Measurements from ENCODE around the gene CAMK4.
"Not testable (repeated sequence)": the region's sequence is repeated elsewhere in the genome, so short reads cannot be mapped to it uniquely, and the experiment has no call there.

Gene CAMK4

GRCh38 chr5:111256128-111256527, 31.9 kb downstream of the CAMK4 start:
- DNase-seq (ENCODE audit: low read depth), result no peak

GRCh38 chr5:111257610-111258009, 33.4 kb downstream of the CAMK4 start:
- not testable (repeated sequence) for DNase-seq (ENCODE audit: low read depth)

GRCh38 chr5:111259636-111260035, 35.5 kb downstream of the CAMK4 start:
- DNase-seq (ENCODE audit: low read depth), result no peak

GRCh38 chr5:111261610-111262009, 37.4 kb downstream of the CAMK4 start:
- DNase-seq (ENCODE audit: low read depth), result no peak

DNA sequence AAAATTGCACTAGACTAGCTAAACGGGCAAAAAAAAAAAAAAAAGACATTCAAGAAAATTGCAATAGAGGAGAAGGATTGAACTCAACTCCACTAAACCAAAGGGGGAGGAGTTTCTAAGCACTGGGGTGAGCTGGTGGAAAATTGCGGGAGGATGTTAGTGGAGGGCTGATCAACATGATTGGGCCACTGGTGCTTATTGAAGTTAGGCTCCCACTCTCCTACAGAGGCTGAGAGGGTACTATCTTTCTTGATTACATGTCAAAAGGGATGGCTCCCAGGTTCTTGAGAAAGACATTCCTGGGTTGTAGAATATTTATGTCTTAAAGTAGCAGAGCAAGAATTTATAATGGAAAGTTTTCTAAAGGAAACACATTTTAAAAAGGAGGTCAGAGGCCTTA, 38.0 kb downstream of the CAMK4 start:
- DNase-seq (ENCODE audit: low read depth), result no peak

DNA sequence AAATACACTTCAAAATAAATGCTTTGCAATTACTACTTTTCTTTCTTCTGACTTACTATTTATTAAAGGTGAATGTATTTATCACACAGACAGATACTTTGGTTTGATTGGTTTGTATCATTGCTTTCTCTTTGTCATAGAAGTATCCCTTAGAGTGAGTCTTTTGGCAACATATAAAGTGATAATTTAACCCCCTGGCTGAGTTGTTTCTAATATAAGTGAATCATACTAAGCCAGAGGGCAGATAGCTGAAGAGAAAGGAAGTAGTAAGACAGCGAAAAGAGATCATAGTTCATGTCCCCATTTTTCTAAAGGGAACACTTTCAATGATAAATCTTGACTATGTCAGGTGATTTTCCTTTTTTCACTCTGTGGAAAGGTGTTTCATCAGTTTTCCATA, 38.6 kb downstream of the CAMK4 start:
- no peak for DNase-seq (ENCODE audit: low read depth)

DNA sequence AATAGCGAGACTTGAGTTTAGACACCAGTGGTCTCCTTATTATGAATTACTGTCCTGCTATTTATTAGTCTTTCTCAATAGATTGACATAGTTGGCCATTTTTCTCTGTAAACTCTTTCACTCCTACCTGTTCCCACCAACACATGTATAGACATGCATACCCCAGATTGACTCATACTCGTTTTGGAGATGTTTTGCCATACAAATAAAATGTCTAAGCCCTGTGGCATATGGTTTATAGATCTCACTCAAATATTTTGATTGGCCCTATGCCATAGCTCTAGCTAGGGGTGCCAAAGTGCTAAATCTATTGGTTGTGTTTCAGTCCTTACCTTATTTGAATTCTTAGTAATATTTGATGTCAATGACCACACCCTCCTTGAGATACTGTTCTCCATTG, 42.3 kb downstream of the CAMK4 start:
- DNase-seq (ENCODE audit: low read depth), result no peak

DNA sequence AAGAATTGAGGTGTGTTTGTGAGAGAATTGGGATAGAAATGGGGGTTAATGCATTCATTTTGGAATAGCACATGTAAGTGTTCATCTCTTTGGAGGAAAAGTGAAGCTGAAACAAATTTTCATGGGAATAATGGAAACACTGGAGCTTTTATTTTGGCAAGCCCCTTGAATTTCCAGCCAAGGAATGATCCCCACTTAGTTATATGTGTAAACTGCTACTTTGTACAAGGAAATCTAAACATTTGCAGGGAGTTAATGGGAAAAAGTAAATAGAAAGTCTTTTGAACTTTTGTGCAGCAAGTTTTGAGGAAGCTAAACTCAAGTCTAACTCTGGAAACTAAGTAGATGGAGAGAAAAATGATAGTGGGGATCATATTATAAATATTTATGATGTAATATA, 44.1 kb downstream of the CAMK4 start:
- no peak for DNase-seq (ENCODE audit: low read depth)

GRCh38 chr5:111271885-111272284, 47.7 kb downstream of the CAMK4 start:
- no peak for DNase-seq (ENCODE audit: low read depth)

DNA sequence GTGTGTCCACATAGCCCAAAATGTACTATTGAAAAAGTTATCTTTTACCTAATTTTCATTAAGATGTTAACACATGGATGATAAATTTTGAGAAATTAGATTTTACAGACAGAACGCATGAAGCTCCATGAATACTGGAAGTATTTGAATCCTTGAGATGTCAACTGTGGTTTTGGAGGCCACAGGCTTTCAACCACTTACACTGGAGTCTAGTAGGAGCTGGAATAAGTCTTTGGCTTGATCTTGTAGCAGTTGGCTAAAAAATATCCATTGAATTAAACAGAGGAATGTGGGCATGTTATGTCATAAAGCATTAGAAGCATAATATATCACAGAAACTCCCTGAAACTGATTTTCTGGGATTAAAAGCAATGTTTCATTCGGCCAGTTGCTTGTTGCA, 52.9 kb downstream of the CAMK4 start:
- DNase-seq (ENCODE audit: low read depth), result no peak

GRCh38 chr5:111278858-111279504, 54.8 kb downstream of the CAMK4 start:
- no peak for DNase-seq (ENCODE audit: low read depth)

GRCh38 chr5:111280282-111280951, 56.2 kb downstream of the CAMK4 start:
- DNase-seq (ENCODE audit: low read depth), result no peak

GRCh38 chr5:111282798-111283197, 58.6 kb downstream of the CAMK4 start:
- DNase-seq (ENCODE audit: low read depth), result no peak

GRCh38 chr5:111284825-111285224, 60.6 kb downstream of the CAMK4 start:
- DNase-seq (ENCODE audit: low read depth), result no peak

GRCh38 chr5:111294551-111294950, 70.4 kb downstream of the CAMK4 start:
- DNase-seq (ENCODE audit: low read depth), result no peak

GRCh38 chr5:111295649-111296048, 71.5 kb downstream of the CAMK4 start:
- no peak for DNase-seq (ENCODE audit: low read depth)

DNA sequence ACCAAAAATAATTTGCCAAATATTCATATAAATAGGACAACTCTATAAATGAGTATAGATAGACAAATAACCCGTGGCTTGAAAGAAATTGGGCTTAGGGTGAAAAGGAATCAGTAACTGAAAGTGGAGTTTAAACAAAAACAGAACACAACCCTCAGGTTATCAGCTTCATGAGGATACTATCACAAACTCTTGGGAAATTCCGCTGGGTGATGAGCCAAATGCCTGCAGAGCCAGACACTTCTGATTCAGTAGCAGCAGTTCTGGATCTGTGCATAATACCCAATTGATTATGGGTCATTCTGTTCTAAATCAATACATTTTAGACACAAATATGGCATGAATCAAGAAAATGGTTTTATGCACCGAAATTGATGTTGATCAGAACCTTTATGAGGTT, 72.4 kb downstream of the CAMK4 start:
- DNase-seq (ENCODE audit: low read depth), result no peak

DNA sequence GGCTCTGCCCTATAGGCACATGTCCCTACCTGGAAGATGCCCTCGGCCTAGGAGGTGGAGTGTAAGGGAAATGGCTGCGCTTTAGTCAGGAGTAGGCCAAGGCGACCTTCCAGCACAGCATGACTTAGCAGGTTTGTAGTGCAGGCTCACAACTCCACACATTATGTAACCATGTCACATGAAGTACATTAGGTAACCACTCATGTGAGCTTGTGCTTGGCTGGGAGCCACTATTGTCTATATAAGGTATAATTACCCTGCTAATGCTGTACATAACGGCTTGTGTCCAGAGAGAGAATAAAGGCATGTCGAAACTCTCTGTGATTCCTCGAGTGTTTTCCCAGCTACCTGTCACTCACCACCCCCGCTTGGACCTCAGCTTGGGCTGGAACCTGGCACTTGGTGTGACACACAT, 74.9 kb downstream of the CAMK4 start:
- DNase-seq (ENCODE audit: low read depth), result no peak

DNA sequence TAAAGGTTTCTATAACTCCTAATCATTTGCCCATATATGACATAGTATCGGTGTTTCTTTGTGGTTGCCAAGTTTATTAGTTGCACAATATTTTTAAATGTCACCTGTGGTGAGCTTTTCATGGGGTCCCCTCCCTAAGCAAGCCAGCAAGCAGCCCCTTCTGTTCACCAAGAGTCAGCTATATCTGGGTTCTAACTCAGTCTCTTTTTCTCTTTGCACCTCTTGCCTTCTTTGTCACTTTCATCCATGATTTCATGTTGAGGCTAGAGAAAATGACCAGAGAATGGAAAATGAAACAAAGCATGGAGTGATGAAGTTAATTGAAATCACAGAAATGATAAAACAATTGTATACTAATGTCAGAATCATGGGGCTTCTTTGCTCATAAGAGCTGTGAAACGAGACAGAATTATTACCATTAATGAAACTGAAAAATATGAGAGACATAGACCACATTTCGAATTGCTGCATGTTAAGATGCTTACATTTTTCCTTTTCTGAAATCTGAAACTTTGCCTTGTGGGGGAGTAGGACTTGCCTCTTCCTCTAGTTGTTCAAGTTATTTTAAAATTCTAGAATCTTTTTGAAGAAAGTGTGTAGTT, 75.7 kb downstream of the CAMK4 start:
- DNase-seq (ENCODE audit: low read depth), result no peak

DNA sequence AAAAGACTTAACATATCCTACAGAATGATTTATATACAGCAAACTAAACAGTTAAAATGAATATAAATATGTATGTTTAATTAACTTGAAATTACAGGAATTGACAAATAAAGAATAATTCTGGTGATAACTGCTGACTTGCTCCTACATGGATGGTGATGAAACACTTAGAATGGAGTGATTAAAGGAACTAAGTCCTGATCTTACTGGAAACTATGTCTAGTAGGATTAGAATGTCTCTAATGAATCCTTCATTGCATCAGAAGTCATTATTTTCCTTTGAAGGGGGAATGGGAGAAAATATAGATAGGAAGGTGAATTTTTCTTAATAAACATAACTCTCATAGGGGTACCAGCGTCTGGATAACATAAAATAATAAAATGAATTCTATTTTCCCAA, 77.1 kb downstream of the CAMK4 start:
- no peak for DNase-seq (ENCODE audit: low read depth)

DNA sequence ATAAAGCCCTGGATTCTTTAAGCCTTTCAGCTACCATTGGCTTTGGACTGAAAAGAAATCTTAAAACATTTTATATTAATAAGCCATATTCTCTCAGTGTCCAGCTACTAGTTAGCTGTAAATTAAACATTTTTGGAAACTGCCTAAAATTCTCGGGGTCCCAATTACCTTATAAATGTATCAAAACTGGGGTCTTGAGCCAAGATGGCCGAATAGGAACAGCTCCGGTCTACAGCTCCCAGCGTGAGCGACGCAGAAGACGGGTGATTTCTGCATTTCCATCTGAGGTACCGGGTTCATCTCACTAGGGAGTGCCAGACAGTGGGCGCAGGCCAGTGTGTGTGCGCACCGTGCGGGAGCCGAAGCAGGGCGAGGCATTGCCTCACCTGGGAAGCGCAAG, 77.9 kb downstream of the CAMK4 start:
- not testable (repeated sequence) for DNase-seq (ENCODE audit: low read depth)

- no peak for DNase-seq (ENCODE audit: low read depth)
Observed at GRCh38 chr5:111308951-111309350, 84.8 kb downstream of the CAMK4 start.

DNA sequence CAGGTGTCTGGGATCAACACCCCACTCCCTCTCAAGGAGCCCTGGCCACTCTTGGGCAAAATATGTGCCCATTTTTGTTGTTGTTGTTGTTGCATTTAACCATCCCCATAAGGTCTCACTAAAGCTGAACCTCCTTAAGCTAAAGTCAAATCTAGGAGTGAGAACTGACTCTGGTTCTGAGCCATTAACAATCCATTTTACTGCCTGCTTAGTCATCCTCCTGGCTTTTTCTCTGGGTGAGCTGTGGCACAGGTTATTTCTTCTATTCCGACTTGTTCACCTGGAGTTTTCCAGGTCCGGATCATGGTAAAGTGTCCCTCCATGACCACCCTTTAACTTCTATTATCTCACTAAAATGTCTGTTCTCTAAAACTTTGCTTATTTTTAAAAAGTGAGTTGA, 85.2 kb downstream of the CAMK4 start:
- no peak for DNase-seq (ENCODE audit: low read depth)

Measured in HS-5 (cell line).